ENCODE data around the gene ZNF668.

DNA sequence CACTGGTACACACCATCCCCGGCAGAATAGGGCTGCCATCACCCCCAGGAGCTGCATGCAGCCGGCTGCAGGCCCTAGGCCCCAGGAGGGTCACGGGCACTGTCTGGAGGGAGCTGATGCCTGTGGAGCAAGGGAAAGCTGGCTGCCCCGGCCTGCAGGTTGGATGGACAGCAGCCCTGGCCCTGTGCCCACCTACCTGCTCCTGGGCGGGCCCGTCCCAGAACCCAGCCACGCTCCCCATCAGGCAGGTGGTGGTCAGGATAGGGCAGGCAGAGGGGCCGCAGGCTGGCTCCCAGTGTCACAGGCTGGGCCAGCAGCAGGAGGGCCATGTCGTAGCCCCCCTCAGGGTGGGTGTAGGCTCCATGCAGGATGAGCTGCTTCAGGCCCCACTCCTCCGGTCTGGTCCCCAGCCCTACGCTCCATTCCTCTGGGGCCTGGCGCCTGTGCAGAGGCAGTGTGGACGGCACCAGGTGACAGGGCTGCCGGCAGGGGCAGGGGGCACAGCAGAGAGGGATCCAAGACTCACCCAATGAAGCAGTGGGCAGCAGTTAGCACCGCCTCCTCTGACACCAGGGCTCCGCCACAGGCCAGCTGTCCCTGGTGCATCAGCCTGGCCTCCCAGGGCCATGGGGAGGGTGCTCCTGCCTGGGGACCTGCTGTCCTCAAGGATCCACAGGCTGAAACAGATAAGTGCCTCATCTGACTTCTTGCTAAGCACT lies 10.7 kb upstream of the ZNF668 start:
- TF ChIP-seq POLR2A (IDR thresholded peaks at IDR 0.05) (no peak), POLR2AphosphoS5 (IDR thresholded peaks at IDR 0.05) (no peak)
- TF ChIP-seq, protein P1, sequence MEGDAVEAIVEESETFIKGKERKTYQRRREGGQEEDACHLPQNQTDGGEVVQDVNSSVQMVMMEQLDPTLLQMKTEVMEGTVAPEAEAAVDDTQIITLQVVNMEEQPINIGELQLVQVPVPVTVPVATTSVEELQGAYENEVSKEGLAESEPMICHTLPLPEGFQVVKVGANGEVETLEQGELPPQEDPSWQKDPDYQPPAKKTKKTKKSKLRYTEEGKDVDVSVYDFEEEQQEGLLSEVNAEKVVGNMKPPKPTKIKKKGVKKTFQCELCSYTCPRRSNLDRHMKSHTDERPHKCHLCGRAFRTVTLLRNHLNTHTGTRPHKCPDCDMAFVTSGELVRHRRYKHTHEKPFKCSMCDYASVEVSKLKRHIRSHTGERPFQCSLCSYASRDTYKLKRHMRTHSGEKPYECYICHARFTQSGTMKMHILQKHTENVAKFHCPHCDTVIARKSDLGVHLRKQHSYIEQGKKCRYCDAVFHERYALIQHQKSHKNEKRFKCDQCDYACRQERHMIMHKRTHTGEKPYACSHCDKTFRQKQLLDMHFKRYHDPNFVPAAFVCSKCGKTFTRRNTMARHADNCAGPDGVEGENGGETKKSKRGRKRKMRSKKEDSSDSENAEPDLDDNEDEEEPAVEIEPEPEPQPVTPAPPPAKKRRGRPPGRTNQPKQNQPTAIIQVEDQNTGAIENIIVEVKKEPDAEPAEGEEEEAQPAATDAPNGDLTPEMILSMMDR (IDR thresholded peaks at IDR 0.05) = no peak

Data from prostate gland (tissue), 2 donors.